Measurements from ENCODE around the gene KCND1. TPM values are rescaled to one million over a fixed set of nuclear protein-coding genes. Genes with fewer than 3 reads are reported as not detected.

KCND1 gene
- total and polyA plus RNA-seq, 10 of the 15 experiments (the other 5 are each of a cell fraction or from before 2014, with no cell fraction given) = 0.02 to 1.0 (median 0.39) TPM

- RAD21 ChIA-PET (ENCODE audit: unreplicated experiment) = interaction anchor here (1.0 to 2.5 kb wide), 2 partner anchors 85 to 206 kb away, joined by 3 to 13 read pairs; no protein-coding TSS in a partner anchor
- Histone ChIP-seq H3K4me3 (peak within 1 kb of the TSS; percentile 79), H3K27ac (ENCODE audit: control insufficient read depth, insufficient read depth) (peak within 1 kb of the TSS; percentile 92), H3K9me3 (replicated peaks; ENCODE audit: control insufficient read depth, insufficient read depth, low read length) (no peaks in the 10 kb centered on the region; the same call in 2 of the 3 replicates), H4K20me1 (ENCODE audit: control insufficient read depth, insufficient read depth) (no peaks in the 10 kb centered on the region; the same call in 1 of the 2 replicates), H3K27me3 (replicated peaks in 1 of 2; ENCODE audit: control insufficient read depth in 2 of 2, insufficient read depth in 2 of 2, low read length in 1 of 2) (no peaks in the 10 kb centered on the region), H2AFZ (ENCODE audit: control insufficient read depth, low read depth, low read length) (peak within 1 kb of the TSS; percentile 51), H3K4me1 (ENCODE audit: control insufficient read depth, insufficient read depth, low read length) (peaks cover 7% of the 10 kb centered on the region), H3K9ac (ENCODE audit: control insufficient read depth, insufficient read depth, low read length) (peak within 1 kb of the TSS; percentile 82), H3K4me2 (ENCODE audit: control insufficient read depth, insufficient read depth) (peak within 1 kb of the TSS; percentile 87), H3K36me3 (ENCODE audit: control insufficient read depth in 2 of 2, insufficient read depth in 2 of 2, low read length in 1 of 2) (no peaks in the 10 kb centered on the region), H3K79me2 (ENCODE audit: control insufficient read depth, insufficient read depth, low read length) (peaks cover 40% of the 10 kb centered on the region)
- CTCF ChIA-PET = interaction anchor here (1.2 kb wide), 1 partner anchor 85 kb away, joined by 5 read pairs; the partner anchor contains the start of gene TFE3
- POLR2A ChIA-PET = interaction anchor here (1.0 to 1.9 kb wide), 4 partner anchors 14 to 156 kb away, joined by 3 to 23 read pairs (median 6); partner anchors contain the start of genes HDAC6, KCND1 and TFE3
- WGBS (ENCODE audit: insufficient coverage, insufficient replicate concordance, low lambda C conversion rate, missing lambda C conversion rate) = 63% methylated on average over 20 of the region's 53 CpGs
- FAIRE-seq = no peak
- no TSS peak for BruUV-seq (replicated peaks)
- intact Hi-C loops (cut with micrococcal nuclease; ENCODE audit: unreplicated experiment) (loop anchor here (5.0 kb wide), 2 partner anchors 40 to 155 kb away; partner anchors contain the start of genes HDAC6 and PIM2), in situ Hi-C loops (cut with MboI) (no loop called here)
- DNase-seq (ENCODE audit: low read depth, low spot score) = no peak
- SMC1A ChIA-PET (ENCODE audit: uncharacterized antibody, unreplicated experiment) = interaction anchor here (2.8 kb wide), 1 partner anchor 21 kb away, joined by 7 read pairs; no protein-coding TSS in a partner anchor
- ATAC-seq = peak; percentile 50
- TF ChIP-seq HCFC1 (IDR thresholded peaks at IDR 0.05; ENCODE audit: low read length) (peak; percentile 47), YY1 (IDR thresholded peaks at IDR 0.05; ENCODE audit: low read depth, low read length) (peak; percentile 74), POU2F2 (IDR thresholded peaks at IDR 0.05; ENCODE audit: borderline replicate concordance, low read depth, low read length) (no peak), NKRF (conservative IDR thresholded peaks at IDR 0.05) (peak; percentile 18; the same call in 1 of the 2 replicates), BCL3 (IDR thresholded peaks at IDR 0.05; ENCODE audit: borderline replicate concordance, insufficient read depth, low read depth, low read length, poor library complexity, severe bottlenecking) (no peak), TAF1 (IDR thresholded peaks at IDR 0.05; ENCODE audit: borderline replicate concordance, low read depth, low read length) (no peak), REST (IDR thresholded peaks at IDR 0.05; ENCODE audit: low read depth, low read length) (no peak), ZNF592 (IDR thresholded peaks at IDR 0.05) (no peak), NFIC (IDR thresholded peaks at IDR 0.05; ENCODE audit: low read depth, low read length) (no peak)
These were observed 14.2 kb downstream of the KCND1 start, which contains the start of gene OTUD5 for GRCh38 chrX:48957477-48957826. TSS of gene OTUD5 (minus strand) at chrX:48957607. CDS start at chrX:48957570, 37 bp downstream.

Measured in GM12878 (cell line).